Fibroblast of villous mesenchyme (primary cell): Measurements from ENCODE around the gene MCU. TPM values are rescaled to one million over a fixed set of nuclear protein-coding genes. Genes with fewer than 3 reads are reported as not detected.
A peak's percentile ranks its signal among the peaks of the same experiment; 100 is the strongest.

Source experiments
- DNase-seq: peaks from one replicate; pipeline ENCODE4 v3.0.0-alpha.2; 2010; ENCODE audit warnings: low read depth
- H3K4me3 ChIP-seq: 2 replicates; pipeline ENCODE4 v1.5.1; 2011; ENCODE audit warnings: low read depth, mild to moderate bottlenecking, low read length
- CTCF ChIP-seq: IDR thresholded peaks from 2 replicates; pipeline ENCODE4 v1.5.1; 2012; ENCODE audit warnings: low read depth, mild to moderate bottlenecking, low read length; ENCODE audit not compliant: insufficient read depth
- total RNA-seq: library from RNA; depleted of rRNA; stranded (reverse); fragments of >200 nt; gene quantifications from 2 replicates; pipeline ENCODE4 v1.2.3, GENCODE V29; 2012

Gene MCU
- total RNA-seq, 1 donor = 41.9 TPM

- H3K4me3 ChIP-seq = no peak overlapping the region
- no peak for DNase-seq
- no peak for TF ChIP-seq CTCF
Observed at GRCh38 chr10:72792288-72792687, 100.3 kb downstream of the MCU start.

- DNase-seq = no peak
- no peak for TF ChIP-seq CTCF
- no peak overlapping the region for H3K4me3 ChIP-seq
Observed at GRCh38 chr10:72793752-72794151, 101.8 kb downstream of the MCU start.

GRCh38 chr10:72794260-72794659 is 102.3 kb downstream of the MCU start:
- H3K4me3 ChIP-seq = no peak overlapping the region
- TF ChIP-seq CTCF = no peak
- DNase-seq = peak; percentile 30

- H3K4me3 ChIP-seq = no peak overlapping the region
- no peak for TF ChIP-seq CTCF
- no peak for DNase-seq
Observed at GRCh38 chr10:72796042-72796441, 104.1 kb downstream of the MCU start.

GRCh38 chr10:72796538-72796937 is 104.6 kb downstream of the MCU start:
- TF ChIP-seq CTCF = no peak
- DNase-seq = no peak
- no peak overlapping the region for H3K4me3 ChIP-seq

GRCh38 chr10:72800000-72800740 is 108.2 kb downstream of the MCU start:
- DNase-seq = peak; percentile 59
- no peak overlapping the region for H3K4me3 ChIP-seq
- TF ChIP-seq CTCF = no peak

GRCh38 chr10:72800741-72801092 is 108.8 kb downstream of the MCU start:
- TF ChIP-seq CTCF = no peak
- H3K4me3 ChIP-seq = no peak overlapping the region
- DNase-seq = no peak
